Inferior parietal cortex (tissue), 1 donor: ENCODE data around the gene CROT.
"Not testable (repeated sequence)": the region's sequence is repeated elsewhere in the genome, so short reads cannot be mapped to it uniquely, and the experiment has no call there.

Source experiments
- DNase-seq: peaks from one replicate; pipeline ENCODE4 v3.0.0-alpha.2; 2016; ENCODE audit errors: extremely low spot score

The CROT gene

GRCh38 chr7:87345166-87345927 is at the start of gene CROT:
TSS of gene CROT (plus strand) at chr7:87345664. CDS start at chr7:87349069, 3,405 bp downstream.
- peak; percentile 97 for DNase-seq

GRCh38 chr7:87300756-87301155 is 44.7 kb upstream of the CROT start:
- DNase-seq, result no peak

GRCh38 chr7:87310790-87311419 is 34.6 kb upstream of the CROT start:
- DNase-seq, result no peak

- peak; percentile 87 for DNase-seq
Observed at GRCh38 chr7:87312215-87312865, 33.1 kb upstream of the CROT start.

GRCh38 chr7:87316097-87316700 is 29.3 kb upstream of the CROT start:
- no peak for DNase-seq

- DNase-seq, result no peak
Observed at GRCh38 chr7:87316846-87317552, 28.5 kb upstream of the CROT start.

- DNase-seq, result no peak
Observed at GRCh38 chr7:87317691-87318245, 27.7 kb upstream of the CROT start.

- DNase-seq, result no peak
Observed at GRCh38 chr7:87318741-87319140, 26.7 kb upstream of the CROT start.

- DNase-seq, result not testable (repeated sequence)
Observed at GRCh38 chr7:87319154-87319581, 26.3 kb upstream of the CROT start.

- DNase-seq, result no peak
Observed at GRCh38 chr7:87322912-87323311, 22.6 kb upstream of the CROT start.

- DNase-seq, result no peak
Observed at GRCh38 chr7:87325576-87326370, 19.7 kb upstream of the CROT start.

- no peak for DNase-seq
Observed at GRCh38 chr7:87328281-87328680, 17.2 kb upstream of the CROT start.

- no peak for DNase-seq
Observed at GRCh38 chr7:87330316-87330715, 15.1 kb upstream of the CROT start.

- no peak for DNase-seq
Observed at GRCh38 chr7:87330942-87331341, 14.5 kb upstream of the CROT start.

GRCh38 chr7:87331687-87332252 is 13.7 kb upstream of the CROT start:
- DNase-seq, result no peak

GRCh38 chr7:87332321-87332720 is 13.1 kb upstream of the CROT start:
- no peak for DNase-seq

- DNase-seq, result no peak
Observed at GRCh38 chr7:87336136-87336535, 9.3 kb upstream of the CROT start.

GRCh38 chr7:87337331-87337730 is 8.1 kb upstream of the CROT start:
- no peak for DNase-seq

GRCh38 chr7:87339373-87339897 is 6.0 kb upstream of the CROT start:
- no peak for DNase-seq

- DNase-seq, result no peak
Observed at GRCh38 chr7:87341441-87341840, 4.0 kb upstream of the CROT start.
